ENCODE results near the gene TEX53.

The TEX53 gene

GRCh38 chr9:114638404-114638803 is 19.2 kb downstream of the TEX53 start:
- no peak for DNase-seq (ENCODE audit: low read depth in 2 of 2)

DNA sequence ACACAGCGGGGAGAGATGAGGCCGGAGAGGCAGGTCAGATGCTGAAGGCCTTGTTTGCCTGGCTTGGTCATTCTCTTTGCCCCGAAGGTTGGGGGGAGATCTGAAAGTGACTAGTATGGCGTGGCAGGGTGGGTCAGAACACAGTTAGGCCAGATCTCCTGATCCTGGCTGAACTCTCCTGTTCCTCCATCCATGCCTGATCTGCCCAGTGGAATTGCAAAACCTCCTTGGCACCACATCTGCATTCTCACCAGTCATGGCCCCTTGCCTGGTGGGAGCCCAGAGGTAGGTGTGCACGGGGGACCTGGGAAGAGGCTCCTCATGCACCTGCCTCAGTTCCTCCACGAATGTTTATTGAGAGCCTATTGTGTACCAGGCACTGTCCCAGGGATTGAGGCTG is 23.2 kb downstream of the TEX53 start:
- no peak for DNase-seq (ENCODE audit: low read depth in 2 of 2)

DNA sequence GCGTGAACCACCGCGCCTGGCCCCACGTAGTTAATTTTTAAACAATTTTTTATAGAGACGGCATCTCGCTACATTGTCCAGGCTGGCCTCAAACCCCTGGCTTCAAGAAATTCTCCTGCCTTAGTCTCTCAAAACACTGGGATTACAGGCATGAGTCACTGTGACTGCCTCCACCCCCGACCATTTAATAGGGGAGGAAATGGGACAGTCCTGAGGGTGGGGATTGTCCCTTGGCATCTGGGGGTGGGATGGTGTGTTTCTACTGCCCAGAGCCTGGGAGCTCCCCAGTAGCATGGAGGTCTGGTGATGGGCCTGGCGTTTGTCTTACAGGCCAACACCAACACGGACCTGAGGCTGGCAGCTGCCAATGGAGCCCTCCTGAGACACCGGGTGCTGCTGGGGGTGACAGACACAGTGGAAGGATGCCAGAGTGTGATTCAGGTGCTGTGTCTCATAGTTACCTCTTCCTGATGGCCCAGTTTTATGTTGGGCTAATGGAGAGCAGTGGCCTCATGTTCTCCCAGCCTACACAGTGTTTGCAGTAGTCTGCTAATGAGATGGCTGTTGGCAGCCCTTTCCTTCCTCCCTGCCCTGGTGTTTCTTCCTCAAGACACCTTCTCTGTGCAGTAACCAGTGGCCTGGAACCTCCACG is 24.0 kb downstream of the TEX53 start:
- DNase-seq (ENCODE audit: low read depth in 2 of 2): no peak

DNA sequence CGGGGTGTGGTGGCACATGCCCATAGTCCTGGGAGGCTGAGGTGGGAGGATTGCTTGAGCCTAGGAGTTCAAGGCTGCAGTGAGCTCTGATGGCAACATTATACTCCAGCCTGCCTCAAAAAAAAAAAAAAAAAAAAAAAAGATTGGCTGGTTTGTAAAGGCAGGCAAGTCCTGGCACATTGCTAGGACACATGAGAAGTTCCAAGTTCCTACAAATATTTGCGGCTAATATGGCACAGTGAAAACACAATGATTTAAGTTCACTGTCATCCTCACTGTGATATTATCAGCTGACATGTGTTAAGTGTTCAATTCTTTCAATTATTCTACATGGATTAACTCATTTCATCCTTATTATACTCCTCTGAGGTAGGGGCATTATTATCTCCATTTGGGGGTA is 26.4 kb downstream of the TEX53 start:
- DNase-seq (ENCODE audit: low read depth in 2 of 2): no peak

- DNase-seq (ENCODE audit: low read depth in 2 of 2): no peak
These were observed 28.0 kb downstream of the TEX53 start for GRCh38 chr9:114629563-114630090.

- DNase-seq (ENCODE audit: low read depth in 2 of 2): no peak
These were observed 30.1 kb downstream of the TEX53 start for GRCh38 chr9:114627553-114627952.

GRCh38 chr9:114626415-114627020 is 31.1 kb downstream of the TEX53 start:
- no peak for DNase-seq (ENCODE audit: low read depth in 2 of 2)

DNA sequence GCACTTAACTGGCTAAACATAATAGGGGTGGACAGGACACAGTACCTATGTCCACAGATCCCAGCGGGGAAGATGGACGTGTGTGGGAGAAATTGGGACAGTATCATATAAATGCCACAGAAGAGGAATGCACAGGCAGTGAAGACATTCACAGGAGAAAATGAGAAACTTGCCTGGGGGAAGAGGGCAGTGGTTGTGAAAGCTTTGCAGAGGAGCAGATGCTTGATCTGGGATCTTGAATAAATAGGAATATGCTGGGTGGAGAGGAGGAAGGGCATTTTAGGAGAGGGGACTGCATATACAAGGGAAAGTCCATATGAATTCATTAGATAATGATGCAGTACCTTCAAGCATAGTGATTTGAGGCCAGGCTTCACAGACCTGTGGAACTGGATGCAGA is 32.9 kb downstream of the TEX53 start:
- DNase-seq (ENCODE audit: low read depth in 2 of 2): no peak

GRCh38 chr9:114621975-114622609 is 35.5 kb downstream of the TEX53 start:
- peak; percentile 25 to 28 for DNase-seq (ENCODE audit: low read depth in 2 of 2)

DNA sequence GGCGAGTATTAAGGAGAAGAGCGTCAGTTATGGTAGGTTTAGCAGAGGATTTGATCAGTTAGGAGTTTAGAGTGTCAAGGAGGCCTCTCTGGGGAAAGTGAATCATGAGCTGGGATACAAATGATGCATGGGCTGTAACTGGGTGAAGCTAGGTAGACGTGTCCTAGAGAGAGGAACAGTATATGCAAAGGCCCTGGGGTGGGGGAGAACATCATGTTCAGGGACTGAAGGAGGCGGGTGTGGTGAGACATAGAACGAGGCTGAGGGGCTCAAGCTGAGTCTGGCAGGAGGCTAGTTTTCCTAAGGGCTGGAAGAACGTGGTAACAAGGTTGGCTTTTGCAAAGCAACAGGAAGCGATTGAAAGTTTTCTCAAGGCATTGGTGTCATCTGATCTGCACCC is 36.0 kb downstream of the TEX53 start:
- no peak for DNase-seq (ENCODE audit: low read depth in 2 of 2)

DNA sequence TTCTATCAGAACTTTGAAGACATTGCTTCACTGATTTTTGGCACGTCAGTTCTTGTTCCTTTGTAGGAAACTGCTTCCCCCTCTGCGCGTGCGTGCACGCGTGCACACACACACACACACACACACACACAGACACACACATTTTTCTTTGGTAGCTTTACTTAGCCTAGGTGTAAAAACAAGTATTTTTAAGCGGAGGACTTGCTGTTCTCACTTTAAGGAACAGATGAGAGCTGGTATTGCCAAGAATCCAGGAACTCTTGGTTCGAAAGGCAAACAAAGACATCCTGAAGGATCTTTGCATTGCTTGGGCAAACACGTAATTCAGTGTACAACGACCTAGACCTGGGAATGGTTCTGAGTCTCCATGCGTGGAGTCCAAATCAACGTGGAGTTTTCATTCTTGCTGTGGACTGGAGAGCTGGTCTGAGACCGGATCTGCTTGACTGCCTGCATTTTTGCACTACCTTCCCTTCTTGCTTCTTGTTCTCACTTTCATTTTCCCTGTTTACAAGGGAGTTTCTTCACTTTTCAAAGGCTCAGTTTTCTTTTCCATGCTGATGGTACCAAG is 38.3 kb downstream of the TEX53 start:
- DNase-seq (ENCODE audit: low read depth in 2 of 2): no peak

DNA sequence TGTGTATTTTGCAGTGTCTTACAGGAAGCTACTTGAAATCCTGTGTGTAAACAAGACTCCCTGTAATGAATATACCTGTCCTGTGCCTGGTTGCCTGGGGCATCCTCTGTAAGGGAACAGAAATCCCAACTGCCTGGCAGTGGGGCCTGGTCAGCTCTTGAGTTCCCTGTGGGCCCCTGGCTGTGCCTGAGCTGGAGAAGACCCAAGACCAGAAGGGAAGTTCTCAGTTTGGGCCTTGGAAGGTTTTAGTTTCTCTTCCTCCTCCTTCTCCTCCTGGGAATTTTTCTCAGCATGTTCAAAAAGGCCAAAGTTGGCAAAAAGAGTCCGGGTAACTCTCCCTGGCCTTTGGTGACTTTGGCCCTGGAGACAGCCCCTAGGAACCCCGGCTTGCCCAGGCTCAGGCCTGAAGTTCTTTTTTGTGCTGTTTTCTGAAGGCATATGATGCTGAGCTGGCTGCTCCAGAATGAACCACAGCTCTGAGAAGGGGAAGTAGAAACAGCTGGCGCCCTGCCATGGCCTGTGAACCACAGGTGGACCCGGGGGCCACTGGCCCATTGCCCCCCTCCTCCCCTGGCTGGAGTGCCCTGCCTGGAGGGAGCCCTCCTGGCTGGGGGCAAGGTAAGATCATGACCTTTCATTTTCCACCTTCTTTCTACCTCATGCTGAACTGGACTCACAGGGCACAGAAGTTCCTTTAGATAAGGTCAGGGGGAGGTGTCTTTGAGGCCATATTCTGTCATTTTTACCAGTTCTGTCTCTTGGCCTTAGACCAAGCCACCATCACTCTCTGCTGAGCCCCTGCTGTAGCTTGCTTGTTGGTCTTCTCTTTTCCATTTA is 40.7 kb downstream of the TEX53 start:
- no peak for DNase-seq (ENCODE audit: low read depth in 2 of 2)

DNA sequence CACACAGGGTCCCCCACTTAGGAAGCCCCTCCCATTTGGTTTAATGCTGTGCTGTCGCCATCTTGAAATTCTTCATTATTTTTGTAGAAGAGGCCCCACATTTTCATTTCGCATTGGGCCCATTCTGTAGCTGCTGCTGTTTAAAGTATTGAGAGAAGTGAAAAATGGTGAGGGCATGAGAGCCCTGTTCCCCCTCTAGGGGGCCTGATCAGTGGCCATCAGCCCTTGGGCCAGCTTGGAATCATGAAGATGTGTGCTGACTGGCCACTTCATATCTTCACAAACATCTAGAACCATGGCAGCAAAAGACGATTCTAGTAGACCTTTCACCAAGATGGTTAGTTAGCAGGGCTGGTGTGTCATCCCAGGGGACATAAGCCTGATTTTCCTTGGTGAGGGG is 43.2 kb downstream of the TEX53 start:
- DNase-seq (ENCODE audit: low read depth in 2 of 2): no peak

- no peak for DNase-seq (ENCODE audit: low read depth in 2 of 2)
These were observed 43.7 kb downstream of the TEX53 start for GRCh38 chr9:114613919-114614318.

- no peak for DNase-seq (ENCODE audit: low read depth in 2 of 2)
These were observed 44.5 kb downstream of the TEX53 start for GRCh38 chr9:114613087-114613486.

DNA sequence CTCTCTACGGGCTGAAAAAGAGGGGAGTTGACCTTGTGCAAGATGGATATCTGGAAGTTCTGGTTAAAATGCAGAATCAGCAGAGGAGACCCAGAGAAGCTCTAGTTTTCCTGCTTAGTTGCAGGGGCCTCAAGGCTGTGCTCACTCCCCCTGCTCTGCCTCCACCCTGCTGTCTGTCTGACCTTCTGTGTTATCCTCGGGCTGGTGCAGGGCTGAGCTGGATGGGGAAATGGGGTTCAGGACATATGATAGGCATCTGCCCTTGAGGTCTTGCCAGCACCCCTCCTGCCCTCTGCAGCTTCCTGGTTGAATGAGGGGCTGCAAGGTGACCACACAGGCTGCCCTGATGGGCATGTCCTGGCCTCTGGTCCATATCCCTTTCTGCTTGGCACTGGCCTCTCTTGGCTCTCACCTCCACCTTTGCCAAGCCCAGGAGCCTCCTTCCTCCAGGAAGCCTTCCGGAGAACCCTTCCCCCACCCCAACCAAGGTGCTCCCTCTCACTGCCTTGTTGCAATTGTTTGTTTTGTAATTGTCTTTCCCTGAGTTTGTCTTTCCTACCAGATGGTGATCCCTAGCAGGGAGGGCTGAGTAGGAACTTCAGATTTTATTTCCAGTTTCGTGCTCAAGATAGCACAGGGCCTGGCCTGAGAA is 45.2 kb downstream of the TEX53 start:
- no peak for DNase-seq (ENCODE audit: low read depth in 2 of 2)

DNA sequence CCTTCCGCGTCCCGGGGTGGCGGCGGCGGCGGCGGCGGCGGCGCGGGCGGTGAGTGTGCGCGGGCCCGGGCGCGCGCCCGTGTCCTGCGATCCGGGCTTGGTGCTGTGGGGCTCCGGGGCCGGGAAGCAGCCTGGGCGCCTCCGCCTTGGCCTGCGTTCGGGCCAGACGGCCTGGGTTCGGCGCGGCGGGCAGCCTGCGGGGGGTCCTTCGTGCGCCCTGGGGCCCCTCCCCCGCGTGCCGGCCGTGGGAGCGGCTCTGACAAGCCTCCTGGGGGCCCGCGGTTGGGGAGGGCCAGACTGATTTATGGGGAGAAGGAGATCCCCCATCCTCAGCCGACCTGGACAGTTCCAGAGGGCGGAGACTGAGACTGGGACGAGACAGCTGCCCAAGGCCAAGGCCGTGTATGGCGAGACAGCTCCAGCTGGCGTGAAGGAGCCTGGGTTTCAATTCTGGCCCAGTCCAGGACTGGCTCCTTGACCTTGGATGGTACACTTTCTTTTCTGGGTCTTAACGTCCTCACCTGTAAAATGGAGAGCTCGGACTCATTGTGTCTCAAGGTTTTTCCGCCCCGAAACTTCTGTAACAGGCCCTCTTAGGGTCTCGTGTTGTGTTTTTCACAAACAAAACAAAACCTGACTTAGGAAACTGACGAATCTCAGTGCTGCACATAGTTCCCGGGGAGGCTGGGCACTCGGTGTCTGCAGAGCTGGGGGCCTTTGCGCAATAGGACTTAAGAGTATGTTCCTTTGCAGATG is 45.9 kb downstream of the TEX53 start:
- peak in 1 of 2 experiments; percentile 35 for DNase-seq (ENCODE audit: low read depth in 2 of 2)

DNA sequence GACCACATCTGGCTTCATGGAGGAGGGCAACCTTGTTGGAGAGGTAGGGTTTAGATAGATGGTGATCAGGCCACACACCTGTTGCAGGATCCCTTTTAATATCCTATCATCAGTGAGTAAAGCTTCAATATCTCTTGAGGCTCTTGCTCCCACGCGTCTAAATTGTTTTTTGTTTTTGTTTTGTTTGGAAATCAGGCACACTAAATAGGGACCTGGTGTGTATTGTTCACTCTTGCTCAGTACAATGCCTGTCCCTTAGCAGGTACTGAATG is 49.1 kb downstream of the TEX53 start:
- DNase-seq (ENCODE audit: low read depth in 2 of 2): no peak

DNA sequence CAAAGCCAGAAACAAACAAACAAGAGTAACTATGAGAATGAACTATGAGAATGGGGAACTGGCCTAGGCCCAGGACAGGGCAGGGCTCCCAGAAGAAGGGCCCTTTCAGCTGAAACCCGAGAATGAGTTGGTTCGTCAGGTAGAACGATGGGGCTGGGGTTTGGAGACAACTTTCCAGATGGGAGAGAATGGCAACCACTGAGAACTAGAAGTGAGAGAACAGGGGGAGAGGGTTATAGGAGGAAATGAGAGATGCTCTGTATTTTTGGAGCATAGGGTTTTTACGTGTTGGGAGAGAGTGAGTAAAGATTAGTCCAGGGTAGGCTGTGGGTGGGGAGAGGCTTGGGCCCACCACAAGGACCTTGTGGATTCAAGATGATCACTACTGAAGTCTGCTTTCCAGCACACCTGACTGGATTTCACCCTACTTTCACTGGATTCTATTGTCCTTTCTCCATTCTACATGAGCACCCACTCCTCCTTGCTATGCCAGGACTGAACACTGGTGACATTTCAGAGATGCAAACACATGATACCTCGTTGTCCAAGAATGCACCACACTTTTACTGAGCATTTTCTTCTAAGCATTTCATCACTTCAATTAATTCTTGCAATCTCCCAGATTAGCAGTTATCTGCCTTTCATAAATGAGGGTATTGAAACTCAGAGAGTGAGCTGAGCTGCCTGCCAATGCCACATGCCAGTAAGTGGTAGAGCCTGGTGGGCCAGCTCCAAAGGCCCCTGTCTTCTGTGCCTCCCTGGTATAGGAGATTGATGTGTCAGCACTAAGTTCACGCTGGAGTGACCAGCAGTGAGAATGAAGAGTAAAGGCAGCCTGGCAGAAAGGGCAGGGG is 49.7 kb downstream of the TEX53 start:
- no peak for DNase-seq (ENCODE audit: low read depth in 2 of 2)

All from fibroblast of skin of left quadriceps (primary cell).